Activated naive CD4-positive, alpha-beta T cell treated with anti-CD3 and anti-CD28 coated beads, Interleukin-2, amount 50 U/mL, for 72 hours (primary cell): ENCODE measurements around the gene TRIM51. TPM values are rescaled to one million over a fixed set of nuclear protein-coding genes. Genes with fewer than 3 reads are reported as not detected.

Source experiments
- total RNA-seq, 2 donors: library from RNA; stranded (reverse); gene quantifications; one replicate each; pipeline ENCODE4 v1.2.3, GENCODE V29; 2022

TRIM51 gene
- total RNA-seq, 2 donors from 2014 or later, result not detected

Other genes starting within 250 kb of the TRIM51 start
- not detected for gene OR4P4, start 248.2 kb upstream of the TRIM51 start, total RNA-seq
- not detected for gene OR4S2, start 235.0 kb upstream of the TRIM51 start, total RNA-seq
- gene OR4C6, start 221.1 kb upstream of the TRIM51 start, total RNA-seq, result not detected
- gene OR5D13, start 109.9 kb upstream of the TRIM51 start, total RNA-seq, result not detected
- gene OR5D14, start 87.7 kb upstream of the TRIM51 start, total RNA-seq, result not detected
- gene OR5L1, start 71.9 kb upstream of the TRIM51 start, total RNA-seq, result not detected
- not detected for gene OR5D18, start 63.7 kb upstream of the TRIM51 start, total RNA-seq
- not detected for gene OR5L2, start 56.1 kb upstream of the TRIM51 start, total RNA-seq
- not detected for gene OR5D16, start 44.5 kb upstream of the TRIM51 start, total RNA-seq
- gene OR5W2, start 31.3 kb downstream of the TRIM51 start, total RNA-seq, result not detected
- not detected for gene OR5I1, start 53.1 kb downstream of the TRIM51 start, total RNA-seq
- not detected for gene OR10AG1, start 86.6 kb downstream of the TRIM51 start, total RNA-seq
- not detected for gene OR5F1, start 111.3 kb downstream of the TRIM51 start, total RNA-seq
- gene OR5AS1, start 144.4 kb downstream of the TRIM51 start, total RNA-seq, result not detected
- not detected for gene OR8I2, start 210.0 kb downstream of the TRIM51 start, total RNA-seq
- gene OR8H2, start 220.4 kb downstream of the TRIM51 start, total RNA-seq, result not detected
- gene OR8H3, start 239.1 kb downstream of the TRIM51 start, total RNA-seq, result not detected